Suprapubic skin (tissue), 4 donors: ENCODE measurements around the gene ALAS1. TPM values are rescaled to one million over a fixed set of nuclear protein-coding genes. Genes with fewer than 3 reads are reported as not detected.

Experiments used
- DNase-seq, 2 donors: peaks; one replicate each; pipeline ENCODE4 v3.0.0-alpha.2; 2019; ENCODE audit warnings: low spot score in 2 of 2
- H3K27ac ChIP-seq: fragments of 200-600 bp; sonication (generic); one replicate; pipeline ENCODE4 v1.5.1; 2019
- H3K27me3 ChIP-seq: fragments of 200-600 bp; sonication (generic); one replicate; pipeline ENCODE4 v1.5.1; 2019
- H3K36me3 ChIP-seq: fragments of 200-600 bp; sonication (generic); one replicate; pipeline ENCODE4 v1.5.1; 2019
- H3K4me1 ChIP-seq: fragments of 200-600 bp; sonication (generic); one replicate; pipeline ENCODE4 v1.5.1; 2019
- H3K4me3 ChIP-seq: fragments of 200-600 bp; sonication (generic); one replicate; pipeline ENCODE4 v1.5.1; 2019; ENCODE audit warnings: mild to moderate bottlenecking
- H3K9me3 ChIP-seq: fragments of 200-600 bp; sonication (generic); one replicate; pipeline ENCODE4 v1.5.1; 2019
- EP300 ChIP-seq: sonication (generic); formaldehyde crosslinking; IDR thresholded peaks from one replicate; pipeline ENCODE4 v1.6.1; 2017; ENCODE audit warnings: antibody characterized with exemption
- POLR2A ChIP-seq, 2 donors: fragments of 450-650 bp; IDR thresholded peaks; one replicate each; pipeline ENCODE4 v1.6.1; 2017; ENCODE audit warnings: antibody characterized with exemption in 2 of 2, mild to moderate bottlenecking in 2 of 2, moderate library complexity in 2 of 2
- POLR2AphosphoS5 ChIP-seq, 3 donors: sonication (generic); formaldehyde crosslinking; IDR thresholded peaks; one replicate each; pipeline ENCODE4 v1.6.1; 2017; ENCODE audit warnings: antibody characterized with exemption in 3 of 3
- WGBS: methylation state at CpG from one replicate; pipeline ENCODE4 v1.1.5; 2018; 5-methylcytosine and 5-hydroxymethylcytosine counted together
- total RNA-seq, 4 donors: library from RNA; depleted of rRNA; stranded (reverse); fragments of >200 nt; gene quantifications; one replicate each; pipeline ENCODE4 v1.1.0, GENCODE V29; 2016
- TF ChIP-seq, protein P1 (sequence below), 2 donors: fragments of 200-600 bp in 1 of 2; fragments of 450-650 bp in 1 of 2; sonication (generic) in 1 of 2; IDR thresholded peaks; one replicate each; pipeline ENCODE4 v1.5.1; 2016 to 2019; ENCODE audit warnings: antibody characterized with exemption in 2 of 2, mild to moderate bottlenecking in 1 of 2, moderate library complexity in 1 of 2

ALAS1 gene
- total RNA-seq, 4 donors from 2014 or later: 28.8 to 54.4 (median 31.9) TPM

DNA sequence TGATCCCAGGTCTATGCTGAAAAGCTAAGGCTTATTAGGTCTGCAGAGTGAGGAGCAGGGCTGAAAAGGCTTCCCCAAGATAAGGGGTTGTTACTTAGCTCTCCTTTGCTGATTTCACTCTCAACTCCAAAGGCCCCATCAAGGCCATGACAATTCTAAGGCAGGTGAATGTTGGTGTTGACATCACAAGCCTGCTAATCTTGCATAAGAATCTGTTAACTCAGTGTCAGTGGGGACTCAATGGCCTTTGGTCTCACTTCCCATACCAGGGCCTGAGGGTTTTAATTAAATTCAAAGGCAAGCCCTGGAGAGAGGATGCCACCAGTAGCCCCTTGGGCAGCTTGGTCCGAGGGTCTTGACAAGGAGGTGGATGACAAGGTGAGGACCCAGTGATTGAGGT lies 9.4 kb upstream of the ALAS1 start:
- Histone ChIP-seq H3K27me3 (no peaks in the 10 kb centered on the region), H3K4me3 (no peak overlapping the region), H3K27ac (no peak overlapping the region), H3K36me3 (no peaks in the 10 kb centered on the region), H3K9me3 (no peaks in the 10 kb centered on the region), H3K4me1 (peaks cover 22% of the 10 kb centered on the region)
- no peak for TF ChIP-seq POLR2A (IDR thresholded peaks at IDR 0.05)
- TF ChIP-seq, protein P1, sequence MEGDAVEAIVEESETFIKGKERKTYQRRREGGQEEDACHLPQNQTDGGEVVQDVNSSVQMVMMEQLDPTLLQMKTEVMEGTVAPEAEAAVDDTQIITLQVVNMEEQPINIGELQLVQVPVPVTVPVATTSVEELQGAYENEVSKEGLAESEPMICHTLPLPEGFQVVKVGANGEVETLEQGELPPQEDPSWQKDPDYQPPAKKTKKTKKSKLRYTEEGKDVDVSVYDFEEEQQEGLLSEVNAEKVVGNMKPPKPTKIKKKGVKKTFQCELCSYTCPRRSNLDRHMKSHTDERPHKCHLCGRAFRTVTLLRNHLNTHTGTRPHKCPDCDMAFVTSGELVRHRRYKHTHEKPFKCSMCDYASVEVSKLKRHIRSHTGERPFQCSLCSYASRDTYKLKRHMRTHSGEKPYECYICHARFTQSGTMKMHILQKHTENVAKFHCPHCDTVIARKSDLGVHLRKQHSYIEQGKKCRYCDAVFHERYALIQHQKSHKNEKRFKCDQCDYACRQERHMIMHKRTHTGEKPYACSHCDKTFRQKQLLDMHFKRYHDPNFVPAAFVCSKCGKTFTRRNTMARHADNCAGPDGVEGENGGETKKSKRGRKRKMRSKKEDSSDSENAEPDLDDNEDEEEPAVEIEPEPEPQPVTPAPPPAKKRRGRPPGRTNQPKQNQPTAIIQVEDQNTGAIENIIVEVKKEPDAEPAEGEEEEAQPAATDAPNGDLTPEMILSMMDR (IDR thresholded peaks at IDR 0.05): no peak
- TF ChIP-seq POLR2AphosphoS5 (IDR thresholded peaks at IDR 0.05): no peak
- no peak for TF ChIP-seq EP300
- 88% methylated on average over 1 of the region's 1 CpG for WGBS
- peak in 1 of 2 donors; percentile 10 for DNase-seq

DNA sequence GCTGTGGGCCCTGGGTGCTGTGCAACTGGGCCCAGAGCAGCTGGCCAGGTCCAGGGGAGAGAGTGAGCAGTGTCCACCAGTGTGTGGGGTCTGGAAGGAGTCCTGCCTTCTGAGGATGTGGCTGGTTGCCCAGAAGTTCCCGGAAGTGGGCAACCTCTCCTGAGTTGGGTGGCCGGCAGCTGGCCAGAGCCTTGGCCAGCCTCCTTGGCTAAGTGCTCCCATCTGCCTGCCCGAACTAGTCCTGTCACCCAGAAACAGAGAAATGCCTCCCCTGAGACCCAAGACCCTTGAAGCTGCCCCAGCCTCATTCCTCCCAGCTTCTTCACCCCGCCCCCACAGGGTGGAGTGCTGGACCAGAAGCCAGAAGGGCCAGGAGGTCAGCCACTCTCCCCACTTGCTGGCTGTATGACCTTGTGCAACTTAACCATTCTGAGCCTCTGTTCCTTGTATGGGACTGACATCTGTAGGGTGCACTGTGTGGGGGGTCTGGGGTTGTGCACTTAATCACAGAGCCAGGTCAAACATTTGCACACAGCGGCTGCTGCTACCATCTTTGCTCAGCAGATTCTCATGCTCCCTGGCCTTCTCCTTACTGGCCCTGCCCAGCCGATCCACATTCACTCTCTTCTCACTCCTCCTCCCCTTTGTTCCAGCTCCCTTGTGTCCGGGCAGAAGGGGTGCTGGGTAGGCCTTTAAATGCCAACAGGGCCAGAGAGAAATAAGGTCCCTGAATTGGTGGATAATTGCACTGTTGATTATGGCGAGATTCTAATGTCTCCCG lies 7.5 kb upstream of the ALAS1 start:
- H3K36me3 ChIP-seq: no peaks in the 10 kb centered on the region
- H3K27me3 ChIP-seq: no peaks in the 10 kb centered on the region
- no peak overlapping the region for H3K4me3 ChIP-seq
- no peaks in the 10 kb centered on the region for H3K9me3 ChIP-seq
- peak overlapping the region; percentile 3 for H3K27ac ChIP-seq
- WGBS: 56% methylated on average over 9 of the region's 9 CpGs
- peak in 1 of 2 donors; percentile 63 for DNase-seq
- TF ChIP-seq, protein P1 (IDR thresholded peaks at IDR 0.05): no peak
- peaks cover 22% of the 10 kb centered on the region for H3K4me1 ChIP-seq

DNA sequence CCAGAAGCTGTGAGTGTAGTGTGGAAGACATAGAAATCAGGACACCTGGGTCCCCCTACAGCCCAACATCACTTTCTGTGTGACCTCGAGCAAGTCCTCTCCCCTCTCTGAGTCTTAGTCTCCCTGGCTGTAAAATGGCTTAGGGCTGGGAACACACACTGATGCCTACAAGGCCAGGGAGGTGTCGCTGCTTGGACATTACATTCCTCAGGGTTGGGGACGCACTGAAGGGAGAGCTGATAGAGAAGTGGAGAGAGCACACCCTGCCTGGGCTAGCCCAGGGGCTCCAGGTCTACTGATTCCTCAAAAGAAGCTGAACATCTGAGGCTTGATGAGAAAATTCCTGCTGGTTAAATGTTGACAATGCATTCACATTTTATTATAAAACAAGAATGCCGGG lies 6.3 kb upstream of the ALAS1 start:
- H3K9me3 ChIP-seq: no peaks in the 10 kb centered on the region
- H3K27ac ChIP-seq: no peak overlapping the region
- H3K27me3 ChIP-seq: no peaks in the 10 kb centered on the region
- no peak for TF ChIP-seq POLR2A (IDR thresholded peaks at IDR 0.05)
- TF ChIP-seq, protein P1 (IDR thresholded peaks at IDR 0.05): no peak
- WGBS: 100% methylated on average over 1 of the region's 4 CpGs
- H3K36me3 ChIP-seq: no peaks in the 10 kb centered on the region
- no peak for DNase-seq
- no peak overlapping the region for H3K4me3 ChIP-seq
- peaks cover 32% of the 10 kb centered on the region for H3K4me1 ChIP-seq

DNA sequence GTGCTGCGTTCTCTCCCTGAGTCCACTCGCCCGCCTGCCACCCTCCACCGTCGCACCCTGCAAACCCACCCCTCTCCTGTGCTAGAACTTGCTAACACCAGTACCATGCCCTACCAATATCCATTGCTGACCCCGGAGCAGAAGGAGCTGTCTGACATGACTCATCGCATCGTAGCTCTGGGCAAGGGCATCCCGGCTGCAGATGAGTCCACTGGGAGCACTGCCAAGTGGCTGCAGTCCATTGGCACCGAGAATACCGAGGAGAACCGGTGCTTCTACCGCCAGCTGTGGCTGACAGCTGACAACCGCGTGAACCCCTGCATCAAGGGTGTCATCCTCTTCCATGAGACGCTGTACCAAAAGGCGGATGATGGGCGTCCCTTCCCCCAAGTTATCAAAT lies 4.9 kb upstream of the ALAS1 start:
- WGBS: 70% methylated on average over 11 of the region's 18 CpGs
- peaks cover 44% of the 10 kb centered on the region for H3K4me1 ChIP-seq

More for the DNA sequence above, 4.9 kb upstream of the ALAS1 start:
- H3K4me3 ChIP-seq: no peak overlapping the region
- DNase-seq: no peak
- no peak overlapping the region for H3K27ac ChIP-seq
- no peaks in the 10 kb centered on the region for H3K36me3 ChIP-seq
- no peaks in the 10 kb centered on the region for H3K9me3 ChIP-seq
- H3K27me3 ChIP-seq: no peaks in the 10 kb centered on the region
- TF ChIP-seq POLR2A (IDR thresholded peaks at IDR 0.05) (no peak), EP300 (no peak), POLR2AphosphoS5 (IDR thresholded peaks at IDR 0.05) (no peak)
- TF ChIP-seq, protein P1 (IDR thresholded peaks at IDR 0.05): no peak
